Gastrocnemius medialis (tissue), 4 donors: ENCODE results near the gene MFN1. TPM values are rescaled to one million over a fixed set of nuclear protein-coding genes. Genes with fewer than 3 reads are reported as not detected.

Experiments
- ATAC-seq, 2 donors: fragments of 150-250 bp; one replicate each; pipeline ENCODE4 v1.9.1; 2016
- DNase-seq, 2 donors: peaks; one replicate each; pipeline ENCODE4 v3.0.0-alpha.2; 2019
- H3K27ac ChIP-seq, 4 donors: fragments of 200-600 bp; sonication (generic); 1 replicate in 1 of 4; 2 replicates in 3 of 4; pipeline ENCODE4 v1.5.1; 2016 to 2018; ENCODE audit warnings: mild to moderate bottlenecking in 2 of 4, moderate library complexity in 1 of 4
- H3K27me3 ChIP-seq, 3 donors: fragments of 200-600 bp; sonication (generic) in 2 of 3; 1 replicate in 1 of 3; 2 replicates in 2 of 3; pipeline versions ENCODE4 v1.5.1 to v1.6.0; 2016 to 2019; ENCODE audit warnings: mild to moderate bottlenecking in 1 of 3, moderate library complexity in 1 of 3
- H3K36me3 ChIP-seq, 2 donors: fragments of 200-600 bp; sonication (generic) in 1 of 2; one replicate each; pipeline ENCODE4 v1.5.1; 2017 to 2018
- H3K4me1 ChIP-seq, 2 donors: fragments of 200-600 bp; sonication (generic) in 1 of 2; one replicate each; pipeline ENCODE4 v1.5.1; 2016 to 2017; ENCODE audit warnings: mild to moderate bottlenecking in 2 of 2
- H3K4me3 ChIP-seq, 4 donors: fragments of 200-600 bp; sonication (generic) in 3 of 4; 1 replicate in 1 of 4; 2 replicates in 3 of 4; pipeline ENCODE4 v1.5.1; 2016 to 2019; ENCODE audit warnings: mild to moderate bottlenecking in 2 of 4
- H3K9me3 ChIP-seq, 3 donors: fragments of 200-600 bp; sonication (generic) in 2 of 3; 1 replicate in 1 of 3; 2 replicates in 2 of 3; pipeline ENCODE4 v1.5.1; 2016 to 2019
- POLR2A ChIP-seq, 2 donors: fragments of 450-650 bp; IDR thresholded peaks; one replicate each; pipeline ENCODE4 v1.6.1; 2017; ENCODE audit warnings: antibody characterized with exemption in 2 of 2, mild to moderate bottlenecking in 2 of 2, moderate library complexity in 2 of 2
- in situ Hi-C, 4 donors: fragments of 200-750 bp; cut with MboI; loops; one replicate each; pipeline versions ENCODE4 v1.15.0 to v1.8.0; 2017; ENCODE audit warnings: low sequenced_read_pairs in 4 of 4
- intact Hi-C: fragments of 100-400 bp; cut with DNase I; formaldehyde crosslinking; loops from one replicate; pipeline ENCODE4 v1.15.1; 2023; ENCODE audit warnings: low total_unique reads
- total RNA-seq, 4 donors: library from RNA; depleted of rRNA; stranded (reverse); fragments of >200 nt; gene quantifications; one replicate each; pipeline versions ENCODE4 v1.1.0 to v1.2.3, GENCODE V29; 2016
- TF ChIP-seq, protein P1 (sequence below), 5 experiments: fragments of 450-650 bp in 3 of 5; fragments of 200-600 bp in 2 of 5; sonication (generic) in 2 of 5; IDR thresholded peaks in 4 of 5; conservative IDR thresholded peaks in 1 of 5; 1 replicate in 4 of 5; 2 replicates in 1 of 5; pipeline ENCODE4 v1.5.1; 2016 to 2019; ENCODE audit warnings: antibody characterized with exemption in 5 of 5, mild to moderate bottlenecking in 3 of 5, moderate library complexity in 3 of 5

Gene MFN1
- total RNA-seq, 4 donors from 2014 or later: 27.2 to 37.1 (median 32.9) TPM

DNA sequence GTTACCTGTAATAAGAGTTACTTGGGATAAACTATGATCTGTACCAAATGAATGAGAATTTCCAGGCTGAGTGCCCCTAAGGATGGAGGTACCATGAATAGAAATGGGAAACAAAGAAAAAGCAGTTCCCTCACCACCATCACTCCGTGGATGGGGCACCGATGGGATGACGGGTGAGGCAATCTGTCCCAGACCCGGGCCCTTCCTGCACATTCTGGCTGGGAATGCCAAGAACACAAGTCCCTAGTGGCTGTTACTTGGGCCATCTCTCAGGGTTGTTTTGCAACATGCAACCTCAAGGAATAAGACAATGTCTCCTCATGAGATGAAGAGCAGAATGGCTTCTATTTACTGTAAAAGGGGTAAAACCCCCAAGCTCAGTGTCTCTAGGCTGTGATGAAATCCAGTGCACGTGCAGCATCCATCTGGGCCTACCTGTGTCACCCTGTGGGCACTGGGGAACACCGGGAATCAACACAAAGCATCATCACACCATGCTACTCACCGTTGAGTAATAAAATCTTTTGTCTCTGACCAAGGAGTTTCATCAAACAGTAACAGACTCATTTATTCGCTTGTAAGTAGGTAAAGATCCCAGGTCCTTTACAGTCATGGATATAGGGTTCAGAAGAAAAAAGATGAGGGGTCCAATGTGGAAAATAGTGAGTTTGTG is 81.5 kb downstream of the MFN1 start:
- Histone ChIP-seq H3K4me3 (no peak overlapping the region), H3K4me1 (peaks cover 0 to 12% of the 10 kb centered on the region in 2 donors), H3K27ac (no peak overlapping the region), H3K36me3 (peaks cover 0 to 3% of the 10 kb centered on the region in 2 donors), H3K9me3 (no peaks in the 10 kb centered on the region), H3K27me3 (no peaks in the 10 kb centered on the region)
- intact Hi-C loops (no loop called here), in situ Hi-C loops (loop anchor here in 2 of 4 donors (10.0 kb wide), 1 partner anchor 126 kb away; no protein-coding TSS in a partner anchor)
- DNase-seq (no peak), ATAC-seq (no peak)
- TF ChIP-seq POLR2A (IDR thresholded peaks at IDR 0.05): no peak
- TF ChIP-seq, protein P1, sequence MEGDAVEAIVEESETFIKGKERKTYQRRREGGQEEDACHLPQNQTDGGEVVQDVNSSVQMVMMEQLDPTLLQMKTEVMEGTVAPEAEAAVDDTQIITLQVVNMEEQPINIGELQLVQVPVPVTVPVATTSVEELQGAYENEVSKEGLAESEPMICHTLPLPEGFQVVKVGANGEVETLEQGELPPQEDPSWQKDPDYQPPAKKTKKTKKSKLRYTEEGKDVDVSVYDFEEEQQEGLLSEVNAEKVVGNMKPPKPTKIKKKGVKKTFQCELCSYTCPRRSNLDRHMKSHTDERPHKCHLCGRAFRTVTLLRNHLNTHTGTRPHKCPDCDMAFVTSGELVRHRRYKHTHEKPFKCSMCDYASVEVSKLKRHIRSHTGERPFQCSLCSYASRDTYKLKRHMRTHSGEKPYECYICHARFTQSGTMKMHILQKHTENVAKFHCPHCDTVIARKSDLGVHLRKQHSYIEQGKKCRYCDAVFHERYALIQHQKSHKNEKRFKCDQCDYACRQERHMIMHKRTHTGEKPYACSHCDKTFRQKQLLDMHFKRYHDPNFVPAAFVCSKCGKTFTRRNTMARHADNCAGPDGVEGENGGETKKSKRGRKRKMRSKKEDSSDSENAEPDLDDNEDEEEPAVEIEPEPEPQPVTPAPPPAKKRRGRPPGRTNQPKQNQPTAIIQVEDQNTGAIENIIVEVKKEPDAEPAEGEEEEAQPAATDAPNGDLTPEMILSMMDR (IDR thresholded peaks at IDR 0.05 in 4 of 5, conservative IDR thresholded peaks at IDR 0.05 in 1 of 5): no peak

- Histone ChIP-seq H3K36me3 (no peaks in the 10 kb centered on the region), H3K27ac (no peak overlapping the region), H3K27me3 (no peaks in the 10 kb centered on the region), H3K4me1 (peaks cover 0 to 12% of the 10 kb centered on the region in 2 donors), H3K4me3 (no peak overlapping the region), H3K9me3 (no peaks in the 10 kb centered on the region)
- DNase-seq (no peak), ATAC-seq (no peak)
- in situ Hi-C loops: no loop called here
- intact Hi-C loops: no loop called here
- TF ChIP-seq, protein P1 (IDR thresholded peaks at IDR 0.05 in 4 of 5, conservative IDR thresholded peaks at IDR 0.05 in 1 of 5): no peak
- TF ChIP-seq POLR2A (IDR thresholded peaks at IDR 0.05): no peak
Measured at GRCh38 chr3:179430277-179430870, 82.9 kb downstream of the MFN1 start.

DNA sequence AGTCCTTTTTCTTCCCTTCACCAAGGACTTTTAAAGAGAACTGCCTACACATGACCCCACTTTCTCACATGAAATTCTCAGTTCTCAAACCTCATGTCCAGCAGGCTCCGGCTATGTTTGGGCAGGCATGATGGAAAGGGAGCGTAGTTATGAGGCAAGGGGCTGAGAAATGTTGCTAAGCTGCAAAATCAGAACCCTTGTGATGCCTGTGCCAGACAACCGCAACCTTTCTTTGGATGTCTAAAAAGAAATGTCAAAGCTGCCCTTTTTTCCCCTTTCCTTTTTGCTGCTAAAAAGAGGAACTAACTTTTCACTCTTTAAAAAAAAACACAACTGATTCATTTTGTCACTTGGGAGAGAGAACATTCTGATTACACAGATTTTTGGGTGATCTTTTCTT is 84.5 kb downstream of the MFN1 start:
- in situ Hi-C loops: no loop called here

GRCh38 chr3:179432451-179432850 is 84.9 kb downstream of the MFN1 start:
- DNase-seq (no peak), ATAC-seq (no peak)
- Histone ChIP-seq H3K9me3 (no peaks in the 10 kb centered on the region), H3K27ac (no peak overlapping the region), H3K27me3 (no peaks in the 10 kb centered on the region), H3K4me1 (peaks cover 0 to 12% of the 10 kb centered on the region in 2 donors), H3K4me3 (no peak overlapping the region), H3K36me3 (no peaks in the 10 kb centered on the region)
- TF ChIP-seq, protein P1 (IDR thresholded peaks at IDR 0.05 in 4 of 5, conservative IDR thresholded peaks at IDR 0.05 in 1 of 5): no peak
- no peak for TF ChIP-seq POLR2A (IDR thresholded peaks at IDR 0.05)
- intact Hi-C loops (no loop called here), in situ Hi-C loops (no loop called here)

More for the DNA sequence above, 84.5 kb downstream of the MFN1 start:
- TF ChIP-seq POLR2A (IDR thresholded peaks at IDR 0.05): no peak
- TF ChIP-seq, protein P1 (IDR thresholded peaks at IDR 0.05 in 4 of 5, conservative IDR thresholded peaks at IDR 0.05 in 1 of 5): no peak
- Histone ChIP-seq H3K4me1 (peaks cover 0 to 12% of the 10 kb centered on the region in 2 donors), H3K27ac (no peak overlapping the region), H3K36me3 (no peaks in the 10 kb centered on the region), H3K27me3 (no peaks in the 10 kb centered on the region), H3K4me3 (no peak overlapping the region), H3K9me3 (no peaks in the 10 kb centered on the region)
- ATAC-seq (no peak), DNase-seq (no peak)
- intact Hi-C loops: no loop called here
